Adipose tissue (tissue), 3 donors: ENCODE measurements around the gene COL6A2. TPM values are rescaled to one million over a fixed set of nuclear protein-coding genes. Genes with fewer than 3 reads are reported as not detected.

Source experiments
- H3K27ac ChIP-seq: one replicate; pipeline ENCODE4 v1.5.1; 2013; ENCODE audit warnings: low read depth, low read length
- WGBS, 3 donors: extraction: QIAGEN DNeasy Blood & Tissue Kit; methylation state at CpG; one replicate each; pipeline ENCODE4 v1.1.7; 2013; 5-methylcytosine and 5-hydroxymethylcytosine counted together
- polyA plus RNA-seq, 3 donors: library from polyadenylated mRNA; stranded (reverse); fragments of 200-250 nt; gene quantifications; one replicate each; pipeline ENCODE4 v1.2.3, GENCODE V29; 2013
- donor health status: healthy with polysubstance abuse.
- donor health status: Bipolar disorder and iron deficiency.
- donor health status: healthy.

COL6A2 gene
- polyA plus RNA-seq, 3 donors, result 65.8 to 455 (median 431) TPM

- WGBS, 3 donors, result 81 to 93% (median 89%) methylated on average over 2 of the region's 2 CpGs
- H3K27ac ChIP-seq, result no peak overlapping the region
Observed at GRCh38 chr21:46088189-46088588, 9.7 kb upstream of the COL6A2 start.

DNA sequence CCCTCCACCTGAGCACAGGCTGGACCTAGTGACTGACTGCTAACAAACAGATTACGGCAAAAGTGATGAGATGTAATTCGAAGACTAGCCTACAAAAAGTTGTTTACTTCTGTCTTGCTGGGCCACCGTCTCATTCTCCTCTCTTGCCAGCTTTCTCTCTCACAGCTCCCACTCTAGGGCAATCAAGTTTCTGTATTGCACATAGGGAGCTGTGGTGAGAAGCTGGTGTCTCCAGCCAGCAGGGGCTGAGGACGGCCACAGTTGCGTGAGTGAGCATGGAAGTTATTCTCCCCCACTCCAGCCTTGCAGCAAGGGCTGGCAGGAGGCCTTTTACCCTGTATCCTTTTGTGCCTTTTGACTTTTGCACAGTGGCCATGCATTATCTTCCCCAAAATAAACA lies 8.6 kb upstream of the COL6A2 start:
- no peak overlapping the region for H3K27ac ChIP-seq
- 68 to 78% (median 68%) methylated on average over 5 of the region's 5 CpGs for WGBS, 3 donors

GRCh38 chr21:46091118-46091517 lies 6.8 kb upstream of the COL6A2 start:
- 76 to 87% (median 84%) methylated on average over 3 to 4 of the region's 4 CpGs for WGBS, 3 donors
- no peak overlapping the region for H3K27ac ChIP-seq

DNA sequence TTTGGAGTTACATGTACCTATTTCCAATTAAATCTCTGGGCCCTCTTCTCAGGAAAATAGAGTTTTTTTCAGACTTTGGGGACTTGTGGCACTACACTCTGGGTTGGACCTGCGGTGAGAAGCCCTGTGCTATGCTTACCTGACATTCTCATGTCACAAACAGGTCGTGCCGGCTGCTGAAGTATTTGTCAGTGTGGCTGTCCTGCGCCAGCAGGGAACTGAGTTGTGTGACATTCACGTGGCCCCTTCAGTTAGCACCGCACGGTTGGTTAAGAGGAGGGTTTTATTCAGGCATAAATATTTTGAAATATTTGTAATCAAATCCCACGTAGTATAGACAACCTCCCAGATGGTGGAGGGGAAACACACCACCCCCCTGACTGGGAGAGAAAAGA lies 6.3 kb upstream of the COL6A2 start:
- 76 to 85% (median 79%) methylated on average over 8 of the region's 8 CpGs for WGBS, 3 donors

GRCh38 chr21:46092026-46092764 lies 5.7 kb upstream of the COL6A2 start:
- 57 to 67% (median 61%) methylated on average over 23 of the region's 23 CpGs for WGBS, 3 donors

More for the DNA sequence above, 6.3 kb upstream of the COL6A2 start:
- H3K27ac ChIP-seq, result no peak overlapping the region

DNA sequence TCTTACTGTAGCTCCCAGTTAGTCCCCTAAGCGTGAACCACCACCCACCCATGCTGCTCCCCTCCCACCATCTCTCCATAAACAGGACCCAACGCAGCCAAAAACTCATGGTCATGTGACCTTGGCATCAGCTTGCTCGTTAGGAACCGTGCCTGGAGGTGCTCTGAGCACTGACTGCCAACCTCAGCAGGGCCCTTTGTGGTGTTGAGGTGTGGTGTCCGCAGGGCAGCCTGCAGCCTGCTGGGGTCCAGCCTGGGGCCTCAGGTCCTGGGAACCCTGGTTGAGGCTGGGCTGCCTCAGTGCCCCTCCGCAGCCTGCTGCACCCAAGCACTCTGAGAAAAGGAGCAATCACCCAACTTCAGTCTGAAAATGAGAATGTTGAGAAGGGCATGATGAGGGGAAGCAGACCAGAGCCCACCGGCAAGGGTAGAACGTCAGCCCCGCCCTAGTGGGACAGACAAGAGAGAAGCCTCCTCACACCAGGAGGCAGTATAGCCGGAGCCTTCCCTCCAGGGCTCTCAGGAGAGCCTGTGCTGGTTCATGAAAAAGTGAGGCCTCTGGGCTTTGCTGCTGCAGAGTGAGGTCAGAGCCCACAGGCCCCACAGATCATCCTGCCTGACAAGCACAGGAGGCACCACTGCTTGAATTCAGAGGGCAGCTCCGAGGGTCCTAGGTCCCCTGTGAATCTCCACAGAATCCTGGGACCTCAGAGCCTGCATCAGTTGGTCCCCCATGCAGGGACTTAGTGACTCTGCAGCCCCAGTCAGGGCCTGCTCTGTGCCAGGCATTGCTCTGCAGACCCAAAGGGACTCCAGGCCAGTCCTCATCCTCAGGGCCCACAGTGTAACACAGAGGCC lies 4.9 kb upstream of the COL6A2 start:
- WGBS, 3 donors, result 63 to 71% (median 71%) methylated on average over 11 of the region's 11 CpGs
- no peak overlapping the region for H3K27ac ChIP-seq

More at GRCh38 chr21:46092026-46092764, 5.7 kb upstream of the COL6A2 start:
- H3K27ac ChIP-seq, result no peak overlapping the region

- 71 to 85% (median 85%) methylated on average over 11 of the region's 11 CpGs for WGBS, 3 donors
- H3K27ac ChIP-seq, result no peak overlapping the region
Observed at GRCh38 chr21:46093668-46094400, 4.1 kb upstream of the COL6A2 start.

DNA sequence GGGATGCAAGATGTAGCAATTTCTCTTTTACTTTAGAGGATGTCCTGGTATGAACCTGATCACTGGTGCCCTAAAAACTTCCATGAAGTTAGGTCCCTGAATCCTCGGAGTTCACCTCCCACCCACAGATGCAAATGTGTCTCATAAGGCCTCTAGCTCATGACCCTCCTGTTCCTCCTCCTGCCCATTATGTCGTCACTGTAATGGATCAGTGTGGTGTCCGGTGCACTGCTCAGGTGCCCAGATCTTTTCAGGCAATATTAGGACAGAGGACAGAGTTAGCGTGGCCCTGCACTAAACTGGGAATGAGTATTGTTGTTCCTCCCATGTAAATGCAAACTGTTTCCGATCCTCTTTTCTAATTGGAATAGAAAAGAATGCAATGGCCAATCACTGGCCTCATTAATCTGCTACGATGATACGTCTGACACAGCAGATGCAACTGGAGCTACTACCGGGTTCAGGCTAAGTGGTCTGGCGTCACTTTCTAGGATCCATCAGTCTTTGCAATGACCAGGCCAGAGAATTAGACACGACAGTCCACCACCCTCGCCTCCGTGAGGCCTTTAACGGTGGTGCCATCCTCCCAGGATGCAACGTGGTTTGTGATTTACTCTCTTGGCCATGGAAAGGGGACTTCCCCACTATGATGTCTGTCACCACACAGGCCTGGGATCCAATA lies 3.4 kb upstream of the COL6A2 start:
- WGBS, 3 donors, result 74 to 85% (median 82%) methylated on average over 14 of the region's 14 CpGs

DNA sequence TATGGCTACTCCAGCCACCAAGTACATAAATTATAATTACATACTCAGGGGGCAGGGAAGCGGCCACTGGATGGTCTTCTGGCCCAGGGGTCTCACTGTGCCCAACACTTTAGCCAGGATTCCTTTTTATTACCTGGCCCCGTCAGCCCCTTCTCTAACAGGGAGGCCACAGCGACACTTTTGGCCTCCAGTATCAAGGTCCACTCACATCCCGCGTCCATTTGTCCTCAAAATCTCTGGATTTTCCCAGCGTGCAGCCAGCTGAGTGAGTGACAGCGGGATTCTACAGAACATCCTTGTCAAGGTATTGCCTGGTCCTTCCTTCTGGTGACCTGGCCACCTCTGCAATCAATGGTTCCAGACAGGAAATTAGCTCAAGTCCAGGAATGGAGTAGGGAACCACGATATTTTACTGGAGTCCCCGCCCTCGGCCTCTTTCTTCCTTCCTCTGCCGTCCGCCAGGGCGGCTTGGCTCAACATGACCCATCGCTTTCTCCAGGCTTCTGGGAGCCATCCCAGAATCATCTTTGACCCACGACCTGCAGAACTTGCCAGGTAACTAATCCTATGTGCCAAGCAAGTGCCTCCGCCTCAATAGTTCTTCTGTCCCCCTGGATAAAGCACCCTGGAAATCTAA lies 2.7 kb upstream of the COL6A2 start:
- WGBS, 3 donors, result 69 to 75% (median 71%) methylated on average over 16 of the region's 16 CpGs
- no peak overlapping the region for H3K27ac ChIP-seq

More for the DNA sequence above, 3.4 kb upstream of the COL6A2 start:
- no peak overlapping the region for H3K27ac ChIP-seq

DNA sequence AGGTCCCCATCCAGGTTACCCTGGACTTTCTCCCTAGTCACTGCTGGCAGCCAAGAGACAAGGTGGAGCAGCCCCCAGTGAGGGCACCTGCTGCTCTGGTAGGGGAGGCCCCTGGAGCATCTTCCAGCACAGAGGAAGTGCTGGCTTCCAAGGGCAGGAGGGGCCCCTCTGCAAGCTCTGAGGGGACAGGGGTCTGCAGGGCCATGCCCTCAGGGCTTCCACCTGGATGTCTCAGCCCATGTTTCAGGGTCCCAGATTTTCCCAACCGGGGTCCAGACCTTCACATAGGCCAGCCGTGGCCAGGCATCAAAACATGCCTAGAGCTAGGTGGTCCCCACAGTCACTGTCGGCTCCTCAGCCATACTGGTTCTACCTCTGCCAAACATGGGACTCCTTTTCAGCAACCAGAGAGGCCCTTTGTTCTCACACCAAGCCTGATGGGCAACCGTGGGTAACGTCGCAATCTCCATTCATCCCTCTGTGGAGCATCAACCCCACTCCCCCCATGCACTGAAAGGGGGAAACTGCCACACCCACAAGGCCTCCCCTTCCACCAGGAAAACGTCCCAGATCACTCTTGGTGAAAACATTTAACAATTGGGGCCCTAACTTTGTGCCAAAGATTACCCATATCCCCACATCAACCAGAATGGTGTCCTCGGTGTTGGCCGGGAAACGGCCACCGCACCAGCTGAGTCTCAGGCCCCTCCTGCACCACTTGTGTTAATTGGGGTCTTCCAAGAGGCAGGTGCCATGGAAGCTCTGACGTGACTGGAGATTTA lies 1.9 kb upstream of the COL6A2 start:
- WGBS, 3 donors, result 84 to 93% (median 89%) methylated on average over 12 of the region's 12 CpGs
- H3K27ac ChIP-seq, result no peak overlapping the region

DNA sequence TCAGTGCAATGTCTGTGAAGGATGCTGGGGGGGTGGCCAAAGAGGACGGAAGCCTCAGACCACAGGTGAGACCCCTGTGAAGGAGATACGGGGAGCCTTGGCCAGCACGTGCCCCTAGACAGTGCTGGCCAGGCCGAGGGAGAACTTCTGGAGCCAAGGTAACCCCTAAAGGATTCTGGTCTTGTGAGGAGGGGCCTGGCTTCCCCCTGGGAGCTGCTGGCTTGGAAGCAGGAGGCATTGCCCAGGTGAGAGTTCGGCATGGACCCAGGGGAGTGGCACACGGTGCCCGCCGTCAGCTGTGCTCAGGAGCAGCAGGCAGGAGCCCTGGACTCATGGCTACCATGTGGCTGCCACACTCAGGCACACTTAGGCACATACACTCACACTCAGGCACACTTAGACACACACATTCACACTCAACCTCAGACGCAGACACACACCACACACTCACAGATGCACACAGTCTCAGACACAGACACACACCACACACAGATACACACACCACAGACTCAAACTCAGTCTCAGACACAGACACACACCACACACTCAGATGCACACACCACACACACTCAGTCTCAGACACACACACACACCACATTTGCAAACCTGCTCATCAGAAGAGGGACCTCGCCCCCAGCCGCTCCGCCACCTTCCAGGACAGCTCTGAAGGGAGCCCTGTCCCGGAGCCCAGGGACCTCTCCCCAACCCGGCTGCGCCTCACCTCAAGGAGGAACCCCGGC lies 1.1 kb upstream of the COL6A2 start:
- WGBS, 3 donors, result 80 to 87% (median 86%) methylated on average over 15 to 16 of the region's 16 CpGs
- no peak overlapping the region for H3K27ac ChIP-seq

DNA sequence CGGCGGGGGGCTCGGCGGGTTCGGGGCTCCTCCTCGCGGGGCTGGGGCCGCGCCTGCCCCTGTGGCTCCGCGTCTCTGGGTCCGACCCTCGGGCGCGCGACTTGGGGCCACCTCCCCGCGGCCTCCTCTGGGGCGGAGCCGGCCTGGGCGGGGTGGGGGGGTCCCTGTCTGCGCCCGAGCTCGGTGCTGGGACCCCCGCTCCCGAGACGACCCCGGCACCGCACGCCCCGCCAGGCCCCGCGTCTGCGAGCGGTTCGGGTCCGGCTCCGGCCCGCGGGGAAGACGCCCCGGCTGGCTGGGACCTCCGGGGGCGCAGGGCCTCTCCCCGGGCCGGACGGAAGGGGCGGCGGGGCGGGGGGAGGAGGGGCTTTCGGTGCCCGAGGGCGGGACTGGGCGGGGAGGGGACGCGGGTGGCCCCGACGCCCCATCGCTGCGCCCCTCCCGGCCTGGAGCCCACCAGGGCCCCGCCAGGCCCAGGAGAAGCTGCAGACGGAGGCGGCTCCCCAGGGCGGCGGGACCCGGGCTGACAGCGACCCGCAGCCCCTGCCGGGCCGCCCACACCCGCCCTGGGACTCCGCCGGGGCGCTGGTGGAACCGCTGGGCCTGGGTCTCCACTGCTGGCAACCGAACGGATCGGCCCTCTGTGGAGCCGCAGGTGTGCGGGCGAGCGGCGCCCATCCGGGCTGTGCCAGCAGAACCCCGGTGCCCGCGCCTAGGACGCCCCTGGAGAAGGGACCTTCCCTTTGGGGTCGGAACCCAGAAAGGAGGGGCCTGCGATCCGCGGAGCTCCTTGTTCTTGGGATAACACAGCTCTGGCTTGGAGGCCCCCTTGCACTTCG lies 610 bp downstream of the COL6A2 start:
- WGBS, 3 donors, result 1 to 3% (median 2%) methylated on average over 58 to 88 of the region's 94 CpGs
- H3K27ac ChIP-seq, result no peak overlapping the region

GRCh38 chr21:46099476-46099875 lies 1.6 kb downstream of the COL6A2 start:
- no peak overlapping the region for H3K27ac ChIP-seq
- 28 to 30% (median 29%) methylated on average over 18 of the region's 18 CpGs for WGBS, 3 donors

DNA sequence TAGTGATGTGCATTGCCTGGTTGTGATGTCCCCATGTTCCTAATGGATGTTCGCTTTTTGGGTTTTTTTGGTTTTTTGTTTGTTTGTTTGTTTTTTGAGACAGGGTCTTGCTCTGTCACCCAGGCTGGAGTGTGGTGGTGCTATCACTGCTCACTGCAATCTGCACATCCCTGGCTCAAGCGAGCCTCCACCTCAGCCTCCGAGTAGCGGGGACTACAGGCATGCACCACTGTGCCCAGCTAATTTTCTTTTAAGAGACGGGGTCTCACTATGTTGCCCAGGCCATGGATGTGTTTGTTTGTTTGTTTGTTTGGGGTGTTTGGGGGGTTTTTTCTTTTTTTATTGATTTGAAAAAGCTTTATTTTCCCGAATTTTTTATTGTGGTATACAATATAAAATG lies 2.1 kb downstream of the COL6A2 start:
- H3K27ac ChIP-seq, result no peak overlapping the region
- WGBS, 3 donors, result 78 to 89% (median 86%) methylated on average over 6 of the region's 6 CpGs

DNA sequence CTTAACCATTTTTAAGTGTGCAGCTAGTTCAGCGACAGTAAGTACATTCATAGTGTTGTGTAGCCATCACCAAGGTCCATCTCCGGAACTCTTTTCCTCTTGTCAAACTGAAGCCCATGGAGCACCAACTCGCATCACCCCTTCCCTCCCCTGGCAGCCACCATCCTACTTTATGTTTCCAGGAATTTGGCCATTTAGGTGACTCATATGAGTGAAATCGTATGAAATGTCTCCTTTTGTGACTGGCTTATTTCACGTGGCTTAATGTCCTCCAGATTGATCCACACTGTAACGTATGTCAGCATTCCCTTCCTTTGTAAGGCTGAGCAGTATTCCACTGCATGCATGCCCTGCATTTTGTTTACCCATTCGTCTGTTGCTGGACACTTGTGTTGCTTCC lies 2.5 kb downstream of the COL6A2 start:
- WGBS, 3 donors, result 58 to 66% (median 65%) methylated on average over 7 of the region's 7 CpGs
- no peak overlapping the region for H3K27ac ChIP-seq

- WGBS, 3 donors, result 66 to 82% (median 76%) methylated on average over 4 of the region's 4 CpGs
- no peak overlapping the region for H3K27ac ChIP-seq
Observed at GRCh38 chr21:46100906-46101305, 3.0 kb downstream of the COL6A2 start.
